ENCODE measurements around the gene TENT4A. TPM values are rescaled to one million over a fixed set of nuclear protein-coding genes. Genes with fewer than 3 reads are reported as not detected.
A peak's percentile ranks its signal among the peaks of the same experiment; 100 is the strongest.

The TENT4A gene
- total and polyA plus RNA-seq, 10 of the 15 experiments (the other 5 are each of a cell fraction or from before 2014, with no cell fraction given): 1.4 to 30.6 (median 12.5) TPM

DNA sequence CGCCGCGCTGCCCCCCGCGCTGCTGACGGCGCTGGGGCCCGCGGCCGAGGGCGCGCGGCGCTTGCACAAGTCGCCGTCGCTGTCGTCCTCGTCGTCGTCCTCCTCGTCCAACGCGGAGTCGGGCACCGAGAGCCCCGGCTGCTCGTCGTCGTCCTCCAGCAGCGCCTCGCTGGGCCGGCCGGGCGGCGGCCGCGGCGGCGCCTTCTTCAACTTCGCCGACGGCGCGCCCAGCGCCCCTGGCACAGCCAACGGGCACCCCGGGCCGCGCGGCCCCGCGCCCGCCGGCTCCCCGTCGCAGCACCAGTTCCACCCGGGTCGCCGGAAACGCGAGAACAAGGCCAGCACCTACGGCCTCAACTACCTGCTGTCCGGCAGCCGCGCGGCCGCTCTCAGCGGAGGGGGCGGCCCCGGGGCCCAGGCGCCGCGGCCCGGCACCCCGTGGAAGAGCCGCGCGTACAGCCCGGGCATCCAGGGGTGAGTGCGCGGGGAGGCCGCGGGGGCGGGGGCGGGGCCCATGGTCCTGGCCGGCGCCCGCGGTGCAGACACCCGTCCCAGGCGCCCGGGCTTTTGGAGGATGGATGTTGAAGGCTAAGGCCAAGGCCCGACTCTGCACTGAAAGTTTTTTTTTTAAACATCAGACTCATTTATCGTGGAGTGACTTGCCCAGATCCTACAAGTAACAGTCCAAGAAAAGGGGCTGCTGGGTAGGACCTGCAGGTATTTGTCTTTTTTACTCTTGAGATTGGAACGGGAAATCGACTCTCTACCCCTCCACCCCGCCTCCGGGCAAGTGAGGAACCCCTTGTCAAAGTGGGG lies 1.2 kb downstream of the TENT4A start (continued):
- TF ChIP-seq, protein P1, sequence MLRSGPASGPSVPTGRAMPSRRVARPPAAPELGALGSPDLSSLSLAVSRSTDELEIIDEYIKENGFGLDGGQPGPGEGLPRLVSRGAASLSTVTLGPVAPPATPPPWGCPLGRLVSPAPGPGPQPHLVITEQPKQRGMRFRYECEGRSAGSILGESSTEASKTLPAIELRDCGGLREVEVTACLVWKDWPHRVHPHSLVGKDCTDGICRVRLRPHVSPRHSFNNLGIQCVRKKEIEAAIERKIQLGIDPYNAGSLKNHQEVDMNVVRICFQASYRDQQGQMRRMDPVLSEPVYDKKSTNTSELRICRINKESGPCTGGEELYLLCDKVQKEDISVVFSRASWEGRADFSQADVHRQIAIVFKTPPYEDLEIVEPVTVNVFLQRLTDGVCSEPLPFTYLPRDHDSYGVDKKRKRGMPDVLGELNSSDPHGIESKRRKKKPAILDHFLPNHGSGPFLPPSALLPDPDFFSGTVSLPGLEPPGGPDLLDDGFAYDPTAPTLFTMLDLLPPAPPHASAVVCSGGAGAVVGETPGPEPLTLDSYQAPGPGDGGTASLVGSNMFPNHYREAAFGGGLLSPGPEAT (IDR thresholded peaks at IDR 0.05; ENCODE audit: low read depth): no peak
- no peak for TF ChIP-seq SREBF2 (IDR thresholded peaks at IDR 0.05; ENCODE audit: low read length)
- peak in 1 of 2 experiments; percentile 46; a peak in 2 of 4 replicates for TF ChIP-seq BHLHE40 (IDR thresholded peaks at IDR 0.05; ENCODE audit: borderline replicate concordance in 1 of 2, low read depth in 2 of 2, low read length in 1 of 2)
- TF ChIP-seq NR2F1 (conservative IDR thresholded peaks at IDR 0.05): 0 out of 2 replicates have a peak, but pooled peaks have one; percentile 31
- TF ChIP-seq HDAC6 (IDR thresholded peaks at IDR 0.05; ENCODE audit: unreplicated experiment): peak; percentile 71
- no peak for TF ChIP-seq ESRRA (IDR thresholded peaks at IDR 0.05; ENCODE audit: low read length)
- no peak for TF ChIP-seq SIN3A (IDR thresholded peaks at IDR 0.05; ENCODE audit: low read depth, low read length)
- TF ChIP-seq HDAC2 (IDR thresholded peaks at IDR 0.05): no peak
- TF ChIP-seq, protein P2, sequence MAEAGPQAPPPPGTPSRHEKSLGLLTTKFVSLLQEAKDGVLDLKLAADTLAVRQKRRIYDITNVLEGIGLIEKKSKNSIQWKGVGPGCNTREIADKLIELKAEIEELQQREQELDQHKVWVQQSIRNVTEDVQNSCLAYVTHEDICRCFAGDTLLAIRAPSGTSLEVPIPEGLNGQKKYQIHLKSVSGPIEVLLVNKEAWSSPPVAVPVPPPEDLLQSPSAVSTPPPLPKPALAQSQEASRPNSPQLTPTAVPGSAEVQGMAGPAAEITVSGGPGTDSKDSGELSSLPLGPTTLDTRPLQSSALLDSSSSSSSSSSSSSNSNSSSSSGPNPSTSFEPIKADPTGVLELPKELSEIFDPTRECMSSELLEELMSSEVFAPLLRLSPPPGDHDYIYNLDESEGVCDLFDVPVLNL (IDR thresholded peaks at IDR 0.05; ENCODE audit: low read depth, low read length): no peak
- TF ChIP-seq YY1 (IDR thresholded peaks at IDR 0.05; ENCODE audit: low read depth, low read length): no peak
- TF ChIP-seq, protein P3, sequence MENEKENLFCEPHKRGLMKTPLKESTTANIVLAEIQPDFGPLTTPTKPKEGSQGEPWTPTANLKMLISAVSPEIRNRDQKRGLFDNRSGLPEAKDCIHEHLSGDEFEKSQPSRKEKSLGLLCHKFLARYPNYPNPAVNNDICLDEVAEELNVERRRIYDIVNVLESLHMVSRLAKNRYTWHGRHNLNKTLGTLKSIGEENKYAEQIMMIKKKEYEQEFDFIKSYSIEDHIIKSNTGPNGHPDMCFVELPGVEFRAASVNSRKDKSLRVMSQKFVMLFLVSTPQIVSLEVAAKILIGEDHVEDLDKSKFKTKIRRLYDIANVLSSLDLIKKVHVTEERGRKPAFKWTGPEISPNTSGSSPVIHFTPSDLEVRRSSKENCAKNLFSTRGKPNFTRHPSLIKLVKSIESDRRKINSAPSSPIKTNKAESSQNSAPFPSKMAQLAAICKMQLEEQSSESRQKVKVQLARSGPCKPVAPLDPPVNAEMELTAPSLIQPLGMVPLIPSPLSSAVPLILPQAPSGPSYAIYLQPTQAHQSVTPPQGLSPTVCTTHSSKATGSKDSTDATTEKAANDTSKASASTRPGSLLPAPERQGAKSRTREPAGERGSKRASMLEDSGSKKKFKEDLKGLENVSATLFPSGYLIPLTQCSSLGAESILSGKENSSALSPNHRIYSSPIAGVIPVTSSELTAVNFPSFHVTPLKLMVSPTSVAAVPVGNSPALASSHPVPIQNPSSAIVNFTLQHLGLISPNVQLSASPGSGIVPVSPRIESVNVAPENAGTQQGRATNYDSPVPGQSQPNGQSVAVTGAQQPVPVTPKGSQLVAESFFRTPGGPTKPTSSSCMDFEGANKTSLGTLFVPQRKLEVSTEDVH (IDR thresholded peaks at IDR 0.05; ENCODE audit: low read depth, partially characterized antibody): no peak
- no peak for TF ChIP-seq JUND (IDR thresholded peaks at IDR 0.05; ENCODE audit: low read depth, low read length)
- peak; percentile 82 for TF ChIP-seq IKZF1 (conservative IDR thresholded peaks at IDR 0.05)
- no peak for TF ChIP-seq STAT3 (IDR thresholded peaks at IDR 0.05; ENCODE audit: low read depth, low read length)
- 0 out of 2 replicates have a peak, but pooled peaks have one; percentile 21 for TF ChIP-seq SMARCA5 (IDR thresholded peaks at IDR 0.05)
- TF ChIP-seq, protein P4, sequence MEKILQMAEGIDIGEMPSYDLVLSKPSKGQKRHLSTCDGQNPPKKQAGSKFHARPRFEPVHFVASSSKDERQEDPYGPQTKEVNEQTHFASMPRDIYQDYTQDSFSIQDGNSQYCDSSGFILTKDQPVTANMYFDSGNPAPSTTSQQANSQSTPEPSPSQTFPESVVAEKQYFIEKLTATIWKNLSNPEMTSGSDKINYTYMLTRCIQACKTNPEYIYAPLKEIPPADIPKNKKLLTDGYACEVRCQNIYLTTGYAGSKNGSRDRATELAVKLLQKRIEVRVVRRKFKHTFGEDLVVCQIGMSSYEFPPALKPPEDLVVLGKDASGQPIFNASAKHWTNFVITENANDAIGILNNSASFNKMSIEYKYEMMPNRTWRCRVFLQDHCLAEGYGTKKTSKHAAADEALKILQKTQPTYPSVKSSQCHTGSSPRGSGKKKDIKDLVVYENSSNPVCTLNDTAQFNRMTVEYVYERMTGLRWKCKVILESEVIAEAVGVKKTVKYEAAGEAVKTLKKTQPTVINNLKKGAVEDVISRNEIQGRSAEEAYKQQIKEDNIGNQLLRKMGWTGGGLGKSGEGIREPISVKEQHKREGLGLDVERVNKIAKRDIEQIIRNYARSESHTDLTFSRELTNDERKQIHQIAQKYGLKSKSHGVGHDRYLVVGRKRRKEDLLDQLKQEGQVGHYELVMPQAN (conservative IDR thresholded peaks at IDR 0.05): peak; percentile 29; the same call in 1 of the 2 replicates
- TF ChIP-seq TAF1 (IDR thresholded peaks at IDR 0.05; ENCODE audit: borderline replicate concordance, low read depth, low read length): no peak
- TF ChIP-seq, protein P5, sequence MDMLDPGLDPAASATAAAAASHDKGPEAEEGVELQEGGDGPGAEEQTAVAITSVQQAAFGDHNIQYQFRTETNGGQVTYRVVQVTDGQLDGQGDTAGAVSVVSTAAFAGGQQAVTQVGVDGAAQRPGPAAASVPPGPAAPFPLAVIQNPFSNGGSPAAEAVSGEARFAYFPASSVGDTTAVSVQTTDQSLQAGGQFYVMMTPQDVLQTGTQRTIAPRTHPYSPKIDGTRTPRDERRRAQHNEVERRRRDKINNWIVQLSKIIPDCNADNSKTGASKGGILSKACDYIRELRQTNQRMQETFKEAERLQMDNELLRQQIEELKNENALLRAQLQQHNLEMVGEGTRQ (IDR thresholded peaks at IDR 0.05; ENCODE audit: borderline replicate concordance, low read depth, low read length): no peak
- no peak for TF ChIP-seq BMI1 (IDR thresholded peaks at IDR 0.05; ENCODE audit: borderline replicate concordance)
- peak in 1 of 2 experiments; percentile 74; a peak in 2 of 3 replicates for TF ChIP-seq EGR1 (IDR thresholded peaks at IDR 0.05; ENCODE audit: borderline replicate concordance in 1 of 2, low read depth in 2 of 2, low read length in 2 of 2)
- TF ChIP-seq TCF12 (IDR thresholded peaks at IDR 0.05; ENCODE audit: low read depth, low read length): 0 out of 2 replicates have a peak, but pooled peaks have one; percentile 7
